Left ventricle myocardium inferior (tissue), 1 donor: ENCODE data around the gene PAFAH2. TPM values are rescaled to one million over a fixed set of nuclear protein-coding genes. Genes with fewer than 3 reads are reported as not detected.
"Not testable (repeated sequence)": the region's sequence is repeated elsewhere in the genome, so short reads cannot be mapped to it uniquely, and the experiment has no call there.

Source experiments
- DNase-seq: peaks from one replicate; pipeline ENCODE4 v3.0.0-alpha.2; 2020
- H3K27ac ChIP-seq: fragments of 200-600 bp; replicated peaks from 2 replicates; pipeline ENCODE4 v1.8.0; 2021
- H3K27me3 ChIP-seq: fragments of 200-600 bp; 2 replicates; pipeline ENCODE4 v1.8.0; 2021; ENCODE audit warnings: low read depth
- H3K36me3 ChIP-seq: fragments of 200-600 bp; 2 replicates; pipeline ENCODE4 v1.8.0; 2021
- H3K4me1 ChIP-seq: fragments of 200-600 bp; 2 replicates; pipeline ENCODE4 v1.8.0; 2021
- H3K4me3 ChIP-seq: fragments of 200-600 bp; 2 replicates; pipeline ENCODE4 v1.8.0; 2021; ENCODE audit warnings: mild to moderate bottlenecking, moderate library complexity
- H3K9me3 ChIP-seq: fragments of 200-600 bp; replicated peaks from 2 replicates; pipeline ENCODE4 v1.8.0; 2021
- CTCF ChIP-seq: fragments of 200-600 bp; IDR thresholded peaks from 2 replicates; pipeline ENCODE4 v1.8.0; 2021; ENCODE audit warnings: antibody characterized with exemption, mild to moderate bottlenecking, borderline replicate concordance
- intact Hi-C: fragments of 100-400 bp; cut with micrococcal nuclease; formaldehyde crosslinking; loops from one replicate; pipeline ENCODE4 v1.11.0; 2022
- total RNA-seq: library from RNA; stranded (reverse); fragmentation: NEBNext Ultra II Directional; extraction: Animal tissue kit (Norgen Biotek cat#: 25700); gene quantifications from one replicate; pipeline ENCODE4 v1.2.1, GENCODE V29; 2021
- donor health status: DM: no; HTN: yes; CAD: no; lungs with severe emphysema.

PAFAH2 gene
- total RNA-seq, 1 donor from 2014 or later = 10.6 TPM

GRCh38 chr1:25948641-25949040 lies 49.2 kb downstream of the PAFAH2 start:
- no peak for DNase-seq
- H3K4me3 ChIP-seq = no peak overlapping the region
- intact Hi-C loops = no loop called here
- no peak for TF ChIP-seq CTCF
- no peaks in the 10 kb centered on the region for H3K4me1 ChIP-seq
- no peaks in the 10 kb centered on the region for H3K36me3 ChIP-seq
- H3K9me3 ChIP-seq = peaks cover 11% of the 10 kb centered on the region
- no peak overlapping the region for H3K27ac ChIP-seq
- H3K27me3 ChIP-seq = no peaks in the 10 kb centered on the region

GRCh38 chr1:25947027-25947426 lies 50.8 kb downstream of the PAFAH2 start:
- Histone ChIP-seq H3K4me1 (no peaks in the 10 kb centered on the region), H3K4me3 (no peak overlapping the region), H3K27ac (no peak overlapping the region), H3K36me3 (no peaks in the 10 kb centered on the region), H3K27me3 (no peaks in the 10 kb centered on the region), H3K9me3 (peaks cover 14% of the 10 kb centered on the region)
- no peak for TF ChIP-seq CTCF
- intact Hi-C loops = no loop called here
- DNase-seq = no peak

- intact Hi-C loops = no loop called here
- TF ChIP-seq CTCF = no peak
- no peak overlapping the region for H3K4me3 ChIP-seq
- no peak for DNase-seq
- H3K27ac ChIP-seq = no peak overlapping the region
- no peaks in the 10 kb centered on the region for H3K27me3 ChIP-seq
- peaks cover 14% of the 10 kb centered on the region for H3K9me3 ChIP-seq
- H3K36me3 ChIP-seq = no peaks in the 10 kb centered on the region
- no peaks in the 10 kb centered on the region for H3K4me1 ChIP-seq
Observed at GRCh38 chr1:25945761-25946160, 52.1 kb downstream of the PAFAH2 start.

- intact Hi-C loops = no loop called here
- no peak for TF ChIP-seq CTCF
- H3K27ac ChIP-seq = no peak overlapping the region
- no peaks in the 10 kb centered on the region for H3K36me3 ChIP-seq
- peaks cover 14% of the 10 kb centered on the region for H3K9me3 ChIP-seq
- H3K27me3 ChIP-seq = no peaks in the 10 kb centered on the region
- H3K4me3 ChIP-seq = no peak overlapping the region
- H3K4me1 ChIP-seq = no peaks in the 10 kb centered on the region
- DNase-seq = no peak
Observed at GRCh38 chr1:25944986-25945385, 52.9 kb downstream of the PAFAH2 start.

GRCh38 chr1:25943511-25943910 lies 54.4 kb downstream of the PAFAH2 start:
- H3K9me3 ChIP-seq = peaks cover 10% of the 10 kb centered on the region
- H3K27me3 ChIP-seq, intact Hi-C loops, H3K36me3 ChIP-seq, H3K4me1 ChIP-seq, DNase-seq, H3K4me3 ChIP-seq, H3K27ac ChIP-seq: not testable (repeated sequence)

- no peaks in the 10 kb centered on the region for H3K9me3 ChIP-seq
- no peak for DNase-seq
- intact Hi-C loops = no loop called here
- TF ChIP-seq CTCF = no peak
- no peaks in the 10 kb centered on the region for H3K36me3 ChIP-seq
- H3K27me3 ChIP-seq = no peaks in the 10 kb centered on the region
- H3K4me1 ChIP-seq = peaks cover 14% of the 10 kb centered on the region
- no peak overlapping the region for H3K27ac ChIP-seq
- H3K4me3 ChIP-seq = no peak overlapping the region
Observed at GRCh38 chr1:25936947-25937346, 60.9 kb downstream of the PAFAH2 start.
